Smooth muscle cell (in vitro differentiated cells): ENCODE results near the gene NECAB2. TPM values are rescaled to one million over a fixed set of nuclear protein-coding genes. Genes with fewer than 3 reads are reported as not detected.

ENCODE experiments used
- DNase-seq: peaks from one replicate; lab custom pipeline; 2025; ENCODE audit not compliant: unreplicated experiment; lab: John Stamatoyannopoulos, UW
- H2AFZ ChIP-seq: fragments of 200-600 bp; sonication (generic); 2 replicates; pipeline ENCODE4 v1.6.0; 2016; ENCODE audit warnings: antibody characterized with exemption, low read depth, mild to moderate bottlenecking
- H3F3A ChIP-seq: fragments of 200-600 bp; sonication (generic); 2 replicates; pipeline ENCODE4 v1.6.0; 2017; ENCODE audit warnings: antibody characterized with exemption, low read depth
- H3K27ac ChIP-seq: fragments of 200-600 bp; sonication (generic); 2 replicates; pipeline ENCODE4 v1.5.1; 2016; ENCODE audit warnings: low read depth, mild to moderate bottlenecking
- H3K27me3 ChIP-seq: fragments of 200-600 bp; sonication (generic); 2 replicates; pipeline ENCODE4 v1.6.1; 2016; ENCODE audit warnings: low read depth, mild to moderate bottlenecking
- H3K36me3 ChIP-seq: fragments of 200-600 bp; sonication (generic); 2 replicates; pipeline ENCODE4 v1.5.1; 2016; ENCODE audit warnings: low read depth
- H3K4me1 ChIP-seq: fragments of 200-600 bp; sonication (generic); 2 replicates; pipeline ENCODE4 v1.5.1; 2016; ENCODE audit warnings: low read depth
- H3K4me2 ChIP-seq: fragments of 200-600 bp; sonication (generic); 2 replicates; pipeline ENCODE4 v1.6.0; 2016; ENCODE audit warnings: mild to moderate bottlenecking
- H3K4me3 ChIP-seq: fragments of 200-600 bp; sonication (generic); 2 replicates; pipeline ENCODE4 v1.5.1; 2016; ENCODE audit warnings: mild to moderate bottlenecking
- H3K79me2 ChIP-seq: fragments of 200-600 bp; sonication (generic); 2 replicates; pipeline ENCODE4 v1.6.0; 2016; ENCODE audit warnings: low read depth, mild to moderate bottlenecking
- H3K9ac ChIP-seq: fragments of 200-600 bp; sonication (generic); 2 replicates; pipeline ENCODE4 v1.6.0; 2016; ENCODE audit warnings: low read depth
- H3K9me3 ChIP-seq: fragments of 200-600 bp; sonication (generic); replicated peaks from 2 replicates; pipeline ENCODE4 v1.5.1; 2016; ENCODE audit warnings: low read depth
- H4K20me1 ChIP-seq: fragments of 200-600 bp; sonication (generic); 2 replicates; pipeline ENCODE4 v1.6.0; 2016; ENCODE audit warnings: low read depth
- CTCF ChIP-seq: fragments of 200-600 bp; sonication (generic); IDR thresholded peaks from 2 replicates; pipeline ENCODE4 v1.5.1; 2017; ENCODE audit warnings: borderline replicate concordance, mild to moderate bottlenecking, antibody characterized with exemption; ENCODE audit not compliant: insufficient read depth, poor library complexity, severe bottlenecking
- WGBS: methylation state at CpG from one replicate; pipeline ENCODE4 v1.1.7; 2016; ENCODE audit warnings: low lambda C conversion rate; 5-methylcytosine and 5-hydroxymethylcytosine counted together
- polyA plus RNA-seq: library from polyadenylated mRNA; unstranded; fragments of >200 nt; fragmentation: Nextera tagmentation; extraction: Ambion mirVana; gene quantifications from 2 replicates; pipeline ENCODE4 v1.2.1, GENCODE V29; 2016
- total RNA-seq: library from RNA; depleted of rRNA; stranded (reverse); fragments of >200 nt; gene quantifications from 2 replicates; pipeline ENCODE4 v1.2.3, GENCODE V29; 2014

The NECAB2 gene
- total and polyA plus RNA-seq, 2 experiments from 2014 or later, result 0.22 to 1.7 TPM

DNA sequence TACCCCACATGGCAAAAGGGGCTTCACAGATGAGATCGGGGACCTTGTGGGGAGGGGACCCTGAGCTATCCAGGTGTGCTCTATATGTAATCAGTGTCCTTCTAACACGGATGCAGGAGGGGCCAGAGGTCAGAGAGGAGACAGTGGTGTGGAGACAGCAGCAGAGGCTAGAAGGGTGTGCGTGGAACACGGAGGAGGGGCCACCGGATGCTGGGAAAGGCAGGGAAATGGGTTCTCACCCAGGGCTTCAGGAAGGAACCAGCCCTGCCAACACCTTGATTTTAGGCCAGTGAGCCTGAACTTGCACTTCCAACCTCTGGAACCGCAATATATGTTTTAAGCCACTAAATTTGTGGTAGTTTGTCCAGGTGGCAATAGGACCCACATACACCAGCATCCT, 79.2 kb downstream of the NECAB2 start:
- Histone ChIP-seq H3K4me2 (no peak overlapping the region), H3K36me3 (no peaks in the 10 kb centered on the region), H3K27me3 (no peaks in the 10 kb centered on the region), H3K27ac (no peak overlapping the region), H4K20me1 (no peaks in the 10 kb centered on the region), H3K4me1 (peaks cover 21% of the 10 kb centered on the region), H3F3A (no peaks in the 10 kb centered on the region), H3K9ac (no peak overlapping the region), H3K4me3 (no peak overlapping the region), H3K9me3 (no peaks in the 10 kb centered on the region), H2AFZ (no peak overlapping the region), H3K79me2 (no peaks in the 10 kb centered on the region)
- DNase-seq, result no peak
- no peak for TF ChIP-seq CTCF
- 92% methylated on average over 6 of the region's 6 CpGs for WGBS

GRCh38 chr16:84047626-84048025, 79.6 kb downstream of the NECAB2 start:
- no peaks in the 10 kb centered on the region for H3F3A ChIP-seq
- H2AFZ ChIP-seq, result no peak overlapping the region
- H3K4me1 ChIP-seq, result peaks cover 18% of the 10 kb centered on the region
- no peak overlapping the region for H3K4me2 ChIP-seq
- H3K79me2 ChIP-seq, result no peaks in the 10 kb centered on the region
- no peaks in the 10 kb centered on the region for H3K36me3 ChIP-seq
- DNase-seq, result no peak
- H3K9ac ChIP-seq, result no peak overlapping the region
- no peak overlapping the region for H3K27ac ChIP-seq
- no peaks in the 10 kb centered on the region for H3K27me3 ChIP-seq
- no peaks in the 10 kb centered on the region for H3K9me3 ChIP-seq
- WGBS, result 96% methylated on average over 6 of the region's 6 CpGs
- H4K20me1 ChIP-seq, result no peaks in the 10 kb centered on the region
- H3K4me3 ChIP-seq, result no peak overlapping the region
- no peak for TF ChIP-seq CTCF

- no peak overlapping the region for H3K4me3 ChIP-seq
- no peaks in the 10 kb centered on the region for H3K27me3 ChIP-seq
- peaks cover 11% of the 10 kb centered on the region for H3K4me1 ChIP-seq
- no peaks in the 10 kb centered on the region for H3F3A ChIP-seq
- no peak overlapping the region for H3K27ac ChIP-seq
- H3K9me3 ChIP-seq, result no peaks in the 10 kb centered on the region
- no peak for TF ChIP-seq CTCF
- H2AFZ ChIP-seq, result no peak overlapping the region
- no peaks in the 10 kb centered on the region for H3K36me3 ChIP-seq
- no peak overlapping the region for H3K9ac ChIP-seq
- H3K79me2 ChIP-seq, result no peaks in the 10 kb centered on the region
- no peaks in the 10 kb centered on the region for H4K20me1 ChIP-seq
- WGBS, result 90% methylated on average over 7 of the region's 7 CpGs
- no peak overlapping the region for H3K4me2 ChIP-seq
- no peak for DNase-seq
Observed at GRCh38 chr16:84048270-84048669, 80.2 kb downstream of the NECAB2 start.

- Histone ChIP-seq H2AFZ (no peak overlapping the region), H3K4me1 (peaks cover 9% of the 10 kb centered on the region), H3K27ac (no peak overlapping the region), H3K9me3 (no peaks in the 10 kb centered on the region), H3F3A (no peaks in the 10 kb centered on the region), H4K20me1 (no peaks in the 10 kb centered on the region), H3K9ac (no peak overlapping the region), H3K4me2 (no peak overlapping the region), H3K27me3 (no peaks in the 10 kb centered on the region), H3K4me3 (no peak overlapping the region), H3K36me3 (no peaks in the 10 kb centered on the region), H3K79me2 (no peaks in the 10 kb centered on the region)
- 98% methylated on average over 13 of the region's 13 CpGs for WGBS
- DNase-seq, result no peak
- no peak for TF ChIP-seq CTCF
Observed at GRCh38 chr16:84048871-84049270, 80.8 kb downstream of the NECAB2 start.
